GM12878 (cell line): ENCODE data around the gene TAAR2.

Experiments used
- EP300 ChIP-seq, 2 experiments: fragments of 150-350 bp in 1 of 2; IDR thresholded peaks; 2 replicates each; pipeline ENCODE4 v1.6.1; 2011 to 2012; ENCODE audit warnings: low read depth in 2 of 2, low read length in 2 of 2, borderline replicate concordance in 1 of 2, improper control_type of control experiment in 1 of 2, inconsistent platforms in 1 of 2; ENCODE audit not compliant: control insufficient read depth in 1 of 2
- FOXK2 ChIP-seq: fragments of 450-650 bp; IDR thresholded peaks from 2 replicates; pipeline ENCODE4 v1.6.1; 2017; ENCODE audit warnings: mild to moderate bottlenecking, moderate library complexity
- FOXM1 ChIP-seq: IDR thresholded peaks from 2 replicates; pipeline ENCODE4 v1.6.1; 2012; ENCODE audit warnings: low read depth, mild to moderate bottlenecking, inconsistent platforms, low read length, moderate library complexity
- KDM1A ChIP-seq: fragments of 200-600 bp; sonication (generic); IDR thresholded peaks from 2 replicates; pipeline ENCODE4 v1.6.1; 2016; ENCODE audit warnings: borderline replicate concordance
- MEF2A ChIP-seq: IDR thresholded peaks from 2 replicates; pipeline ENCODE4 v1.6.1; 2011; ENCODE audit warnings: low read depth, mild to moderate bottlenecking, low read length, moderate library complexity; ENCODE audit not compliant: insufficient read depth
- MYC ChIP-seq: IDR thresholded peaks from 2 replicates; pipeline ENCODE4 v1.6.1; 2011; ENCODE audit warnings: mild to moderate bottlenecking, low read length, moderate library complexity, inconsistent platforms; ENCODE audit not compliant: insufficient read depth, insufficient replicate concordance, insufficient read length, severe bottlenecking
- NBN ChIP-seq: fragments of 450-650 bp; IDR thresholded peaks from 2 replicates; pipeline ENCODE4 v1.6.1; 2016
- POU2F2 ChIP-seq: IDR thresholded peaks from 3 replicates; pipeline ENCODE4 v1.6.1; 2011; ENCODE audit warnings: low read depth, mild to moderate bottlenecking, low read length, borderline replicate concordance
- RCOR1 ChIP-seq: conservative IDR thresholded peaks from 2 replicates; pipeline ENCODE4 v1.6.1; 2012; ENCODE audit warnings: low read depth, low read length, improper control_type of control experiment
- USF2 ChIP-seq: IDR thresholded peaks from 2 replicates; pipeline ENCODE4 v1.6.1; 2011; ENCODE audit warnings: low read depth, low read length, improper control_type of control experiment, borderline replicate concordance
- TF ChIP-seq, protein P1 (sequence below): IDR thresholded peaks from 2 replicates; pipeline ENCODE4 v1.6.1; 2012; ENCODE audit warnings: low read length, inconsistent platforms

GRCh38 chr6:132634796-132635195, 10.7 kb upstream of the TAAR2 start:
- TF ChIP-seq EP300 (IDR thresholded peaks at IDR 0.05; ENCODE audit: borderline replicate concordance in 1 of 2, control insufficient read depth in 1 of 2, low read depth in 2 of 2, low read length in 2 of 2) (no peak), KDM1A (no peak), NBN (no peak), MEF2A (no peak), POU2F2 (no peak), MYC (no peak), USF2 (no peak), RCOR1 (no peak), FOXK2 (no peak), FOXM1 (no peak)
- TF ChIP-seq, protein P1, sequence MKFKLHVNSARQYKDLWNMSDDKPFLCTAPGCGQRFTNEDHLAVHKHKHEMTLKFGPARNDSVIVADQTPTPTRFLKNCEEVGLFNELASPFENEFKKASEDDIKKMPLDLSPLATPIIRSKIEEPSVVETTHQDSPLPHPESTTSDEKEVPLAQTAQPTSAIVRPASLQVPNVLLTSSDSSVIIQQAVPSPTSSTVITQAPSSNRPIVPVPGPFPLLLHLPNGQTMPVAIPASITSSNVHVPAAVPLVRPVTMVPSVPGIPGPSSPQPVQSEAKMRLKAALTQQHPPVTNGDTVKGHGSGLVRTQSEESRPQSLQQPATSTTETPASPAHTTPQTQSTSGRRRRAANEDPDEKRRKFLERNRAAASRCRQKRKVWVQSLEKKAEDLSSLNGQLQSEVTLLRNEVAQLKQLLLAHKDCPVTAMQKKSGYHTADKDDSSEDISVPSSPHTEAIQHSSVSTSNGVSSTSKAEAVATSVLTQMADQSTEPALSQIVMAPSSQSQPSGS: no peak
